Mesodermal cell (in vitro differentiated cells): Measurements from ENCODE around the gene PRAF2.

Experiments used
- H3K27ac ChIP-seq: 2 replicates; pipeline ENCODE4 v1.7.0; 2013; ENCODE audit warnings: mild to moderate bottlenecking, low read depth, low read length, moderate library complexity; ENCODE audit not compliant: severe bottlenecking
- H3K36me3 ChIP-seq: 2 replicates; pipeline ENCODE4 v1.7.1; 2013; ENCODE audit warnings: mild to moderate bottlenecking, low read length, moderate library complexity; ENCODE audit not compliant: control insufficient read depth, insufficient read depth
- H3K4me1 ChIP-seq: one replicate; pipeline ENCODE4 v1.7.1; 2013; ENCODE audit warnings: mild to moderate bottlenecking, low read length; ENCODE audit not compliant: insufficient read depth, control insufficient read depth, poor library complexity, severe bottlenecking
- H3K4me3 ChIP-seq: 2 replicates; pipeline ENCODE4 v1.7.0; 2013; ENCODE audit warnings: low read length, control low read depth, mild to moderate bottlenecking; ENCODE audit not compliant: insufficient read depth, poor library complexity, severe bottlenecking; ENCODE audit errors: extremely low read depth
- H3K9me3 ChIP-seq: 2 replicates; pipeline ENCODE4 v1.7.1; 2013; ENCODE audit warnings: mild to moderate bottlenecking, low read length, moderate library complexity; ENCODE audit not compliant: control insufficient read depth
- whole genome bisulfite sequencing, 2 experiments: methylation state at CpG; one replicate each; pipeline ENCODE4 v1.1.5; 2013; ENCODE audit warnings: missing lambda C conversion rate in 2 of 2; ENCODE audit not compliant: insufficient coverage in 2 of 2; 5-methylcytosine and 5-hydroxymethylcytosine counted together

PRAF2 gene

DNA sequence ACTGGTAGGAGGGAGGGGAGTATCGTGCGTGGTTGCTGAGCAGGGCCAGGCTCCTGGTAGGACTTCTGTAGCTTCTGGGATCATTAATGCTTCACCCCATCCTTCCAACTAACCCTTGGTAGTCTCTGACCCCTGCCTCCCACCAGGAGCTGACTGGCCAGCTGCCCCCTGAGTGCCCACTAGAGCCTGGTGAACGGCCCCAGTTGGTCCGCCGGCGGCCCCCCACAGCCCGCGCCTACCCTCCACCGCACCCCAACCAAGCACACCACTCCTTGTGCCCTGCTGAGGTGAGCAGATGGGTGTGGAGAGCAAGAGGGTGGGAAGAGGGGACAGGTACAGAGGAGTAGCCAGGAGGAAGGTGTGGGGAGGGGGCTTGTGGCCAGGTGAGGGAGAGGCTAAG, 10.1 kb downstream of the PRAF2 start:
- WGBS, 2 experiments, result no CpG with 5 or more reads among the region's 9 CpGs
- Histone ChIP-seq H3K4me3 (no peak overlapping the region), H3K27ac (no peak overlapping the region), H3K9me3 (no peaks in the 10 kb centered on the region), H3K36me3 (peaks cover 11% of the 10 kb centered on the region), H3K4me1 (no peaks in the 10 kb centered on the region)

DNA sequence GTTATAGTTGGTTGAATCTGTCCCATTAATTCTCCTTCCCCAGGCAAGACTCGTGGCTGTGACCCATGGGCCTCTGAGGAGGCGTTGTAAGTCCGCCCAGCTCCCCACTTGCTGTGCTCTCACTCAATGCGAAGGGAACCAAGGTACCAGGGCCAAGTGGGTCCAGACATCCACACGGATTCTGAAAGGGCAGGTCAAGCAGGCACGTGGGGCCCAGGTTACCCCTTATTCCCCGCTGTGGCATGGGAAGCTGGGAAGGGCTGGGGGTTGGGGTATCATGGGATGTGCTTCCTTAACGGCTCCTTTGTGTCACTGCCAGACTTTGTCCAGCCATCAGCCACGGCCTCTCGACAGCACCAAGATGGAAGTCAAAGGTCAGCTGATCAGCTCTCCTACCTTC, 11.9 kb downstream of the PRAF2 start:
- no peak overlapping the region for H3K4me3 ChIP-seq
- peaks cover 8% of the 10 kb centered on the region for H3K36me3 ChIP-seq
- H3K9me3 ChIP-seq, result no peaks in the 10 kb centered on the region
- H3K27ac ChIP-seq, result no peak overlapping the region
- 90 to 94% methylated on average over 2 of the region's 10 CpGs for whole genome bisulfite sequencing, 2 experiments
- no peaks in the 10 kb centered on the region for H3K4me1 ChIP-seq

DNA sequence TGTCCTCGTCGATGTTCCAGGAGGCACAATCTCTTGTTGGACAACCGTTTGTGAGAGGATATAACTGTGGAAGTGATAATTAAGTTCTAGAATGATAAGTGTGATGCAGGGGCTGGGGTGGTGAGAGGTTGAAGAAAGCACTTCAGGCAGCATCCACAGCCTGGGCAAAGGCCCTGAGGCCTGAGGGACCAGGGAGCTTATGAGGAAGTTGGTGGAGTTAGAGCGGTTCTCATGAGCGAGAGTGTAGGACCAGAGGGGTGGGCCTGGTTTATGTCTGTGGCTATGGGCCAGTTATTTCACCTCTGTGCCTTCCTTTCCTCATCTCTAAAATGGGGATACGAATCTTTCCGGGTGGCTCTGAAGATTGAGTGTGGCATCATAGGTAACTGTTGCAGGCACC, 12.3 kb downstream of the PRAF2 start:
- WGBS, 2 experiments, result 95 to 100% methylated on average over 3 of the region's 7 CpGs

GRCh38 chrX:49060914-49061313, 12.9 kb downstream of the PRAF2 start:
- Histone ChIP-seq H3K36me3 (peaks cover 6% of the 10 kb centered on the region), H3K9me3 (no peaks in the 10 kb centered on the region), H3K4me1 (no peaks in the 10 kb centered on the region), H3K4me3 (no peak overlapping the region), H3K27ac (no peak overlapping the region)
- WGBS, 2 experiments, result no CpG with 5 or more reads among the region's 3 CpGs

More for the DNA sequence above, 12.3 kb downstream of the PRAF2 start:
- no peak overlapping the region for H3K4me3 ChIP-seq
- no peaks in the 10 kb centered on the region for H3K4me1 ChIP-seq
- peaks cover 6% of the 10 kb centered on the region for H3K36me3 ChIP-seq
- no peaks in the 10 kb centered on the region for H3K9me3 ChIP-seq
- H3K27ac ChIP-seq, result no peak overlapping the region

DNA sequence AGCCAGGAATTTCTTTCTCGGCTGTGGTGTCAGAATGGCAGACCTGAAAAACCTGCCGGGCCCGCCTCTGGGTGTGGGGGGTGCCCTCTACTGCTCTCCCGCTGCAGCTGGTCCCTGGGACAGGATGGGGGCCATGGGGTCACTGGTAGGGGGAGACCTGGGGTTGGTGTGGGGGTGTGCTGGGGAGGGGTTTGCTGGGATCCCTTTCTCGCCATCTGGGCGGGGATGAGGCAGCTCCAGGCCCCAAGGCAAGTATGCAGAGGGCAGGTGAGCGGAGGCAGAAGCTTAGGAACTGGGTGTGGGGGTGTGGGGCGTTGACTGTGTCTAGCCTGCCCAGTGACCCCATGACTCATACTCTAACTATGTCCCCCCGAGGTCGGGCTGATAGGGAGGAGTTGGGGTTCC, 14.1 kb downstream of the PRAF2 start:
- H3K36me3 ChIP-seq, result peaks cover 6% of the 10 kb centered on the region
- WGBS, 2 experiments, result 100% methylated on average over 1 of the region's 10 CpGs; no CpG with 5 or more reads in 1 of the 2 experiments
- H3K4me1 ChIP-seq, result no peaks in the 10 kb centered on the region
- no peak overlapping the region for H3K27ac ChIP-seq
- H3K9me3 ChIP-seq, result no peaks in the 10 kb centered on the region
- H3K4me3 ChIP-seq, result no peak overlapping the region

GRCh38 chrX:49059201-49059600, 14.6 kb downstream of the PRAF2 start:
- Histone ChIP-seq H3K4me1 (no peaks in the 10 kb centered on the region), H3K36me3 (peaks cover 6% of the 10 kb centered on the region), H3K27ac (no peak overlapping the region), H3K9me3 (no peaks in the 10 kb centered on the region), H3K4me3 (no peak overlapping the region)
- no CpG with 5 or more reads among the region's 6 CpGs for WGBS, 2 experiments

GRCh38 chrX:49058794-49059193, 15.0 kb downstream of the PRAF2 start, which contains the start of gene CCDC120:
TSS of gene CCDC120 (plus strand) at chrX:49058999. CDS start at chrX:49062042, 3,043 bp downstream.
- Histone ChIP-seq H3K36me3 (peaks cover 6% of the 10 kb centered on the region), H3K9me3 (no peaks in the 10 kb centered on the region), H3K27ac (no peak within 1 kb of the TSS), H3K4me3 (no peak within 1 kb of the TSS), H3K4me1 (no peaks in the 10 kb centered on the region)
- WGBS, 2 experiments, result 30% methylated on average over 2 of the region's 5 CpGs; no CpG with 5 or more reads in 1 of the 2 experiments

GRCh38 chrX:49054073-49054762, 19.6 kb downstream of the PRAF2 start:
- H3K27ac ChIP-seq, result no peak overlapping the region
- 87 to 93% methylated on average over 4 of the region's 5 CpGs for WGBS, 2 experiments
- H3K4me1 ChIP-seq, result no peaks in the 10 kb centered on the region
- no peaks in the 10 kb centered on the region for H3K36me3 ChIP-seq
- peak overlapping the region; percentile 49 for H3K4me3 ChIP-seq
- no peaks in the 10 kb centered on the region for H3K9me3 ChIP-seq

DNA sequence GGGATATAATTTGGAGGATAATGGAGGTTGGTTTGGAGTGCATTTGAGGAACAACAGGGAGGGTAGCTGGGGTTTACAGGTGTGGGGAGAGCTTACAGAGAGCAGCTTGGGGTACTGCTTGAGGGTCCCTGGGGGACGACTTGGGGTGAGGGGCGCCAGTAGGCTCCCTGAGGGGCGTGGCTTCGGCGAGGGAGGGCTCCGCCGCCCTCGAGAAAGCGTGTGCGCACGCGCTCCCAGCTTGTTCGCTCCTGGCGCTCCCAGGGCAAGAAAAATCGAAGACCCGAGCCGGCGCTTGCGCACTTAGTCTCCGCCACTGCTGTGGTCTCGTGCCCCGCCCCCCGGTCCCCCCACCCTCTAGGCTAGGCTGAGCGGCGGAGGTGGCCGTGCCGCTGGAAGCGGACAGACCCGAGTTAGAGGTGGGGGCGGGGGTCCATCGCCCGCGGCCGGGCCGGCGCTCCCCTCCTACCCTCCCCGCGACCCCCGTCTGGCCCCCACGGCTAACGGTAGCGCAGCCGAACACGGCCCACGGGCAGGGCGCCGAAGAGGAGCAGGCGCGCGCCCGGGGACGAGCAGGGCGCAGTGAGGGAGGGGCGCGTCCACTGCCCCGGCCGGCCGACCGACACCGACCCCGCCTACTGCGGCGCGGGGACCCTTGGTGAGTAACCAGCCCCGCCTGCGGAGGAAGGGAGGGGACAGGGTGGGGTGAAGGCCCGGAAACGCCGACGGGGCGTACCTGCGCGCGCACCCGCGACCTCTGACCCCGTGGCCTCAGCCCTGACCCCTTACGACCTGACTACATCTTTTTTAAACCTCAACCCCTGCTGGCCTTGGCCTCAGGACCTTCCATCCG, 20.4 kb downstream of the PRAF2 start:
- H3K4me3 ChIP-seq, result peak overlapping the region; percentile 49
- no peaks in the 10 kb centered on the region for H3K4me1 ChIP-seq
- H3K27ac ChIP-seq, result peak overlapping the region; percentile 73
- 3 to 25% methylated on average over 2 to 18 of the region's 79 CpGs for WGBS, 2 experiments
- no peaks in the 10 kb centered on the region for H3K36me3 ChIP-seq
- H3K9me3 ChIP-seq, result no peaks in the 10 kb centered on the region

- 54% methylated on average over 6 of the region's 13 CpGs; no CpG with 5 or more reads in 1 of the 2 experiments for WGBS, 2 experiments
- Histone ChIP-seq H3K36me3 (peaks cover 4% of the 10 kb centered on the region), H3K27ac (peak overlapping the region; percentile 49), H3K4me3 (no peak overlapping the region), H3K9me3 (no peaks in the 10 kb centered on the region), H3K4me1 (peaks cover 10% of the 10 kb centered on the region)
Measured at GRCh38 chrX:49043987-49044281, 29.9 kb downstream of the PRAF2 start.
